Measurements from ENCODE around the gene RNF157. TPM values are rescaled to one million over a fixed set of nuclear protein-coding genes. Genes with fewer than 3 reads are reported as not detected.

RNF157 gene
- polyA plus RNA-seq, 1 experiment: 0.50 TPM

GRCh38 chr17:76137351-76138233 lies 102.7 kb downstream of the RNF157 start:
- TF ChIP-seq, protein P1, sequence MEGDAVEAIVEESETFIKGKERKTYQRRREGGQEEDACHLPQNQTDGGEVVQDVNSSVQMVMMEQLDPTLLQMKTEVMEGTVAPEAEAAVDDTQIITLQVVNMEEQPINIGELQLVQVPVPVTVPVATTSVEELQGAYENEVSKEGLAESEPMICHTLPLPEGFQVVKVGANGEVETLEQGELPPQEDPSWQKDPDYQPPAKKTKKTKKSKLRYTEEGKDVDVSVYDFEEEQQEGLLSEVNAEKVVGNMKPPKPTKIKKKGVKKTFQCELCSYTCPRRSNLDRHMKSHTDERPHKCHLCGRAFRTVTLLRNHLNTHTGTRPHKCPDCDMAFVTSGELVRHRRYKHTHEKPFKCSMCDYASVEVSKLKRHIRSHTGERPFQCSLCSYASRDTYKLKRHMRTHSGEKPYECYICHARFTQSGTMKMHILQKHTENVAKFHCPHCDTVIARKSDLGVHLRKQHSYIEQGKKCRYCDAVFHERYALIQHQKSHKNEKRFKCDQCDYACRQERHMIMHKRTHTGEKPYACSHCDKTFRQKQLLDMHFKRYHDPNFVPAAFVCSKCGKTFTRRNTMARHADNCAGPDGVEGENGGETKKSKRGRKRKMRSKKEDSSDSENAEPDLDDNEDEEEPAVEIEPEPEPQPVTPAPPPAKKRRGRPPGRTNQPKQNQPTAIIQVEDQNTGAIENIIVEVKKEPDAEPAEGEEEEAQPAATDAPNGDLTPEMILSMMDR (IDR thresholded peaks at IDR 0.05; ENCODE audit: insufficient read depth, low read depth, low read length): no peak
- POLR2A ChIA-PET: no interaction called here
- H3K27me3 ChIP-seq (ENCODE audit: control insufficient read depth, insufficient read depth, low read length): peaks cover 30% of the 10 kb centered on the region
- no peak for DNase-seq (ENCODE audit: low read depth)
- H3K4me3 ChIP-seq (ENCODE audit: low read depth, low read length): no peak overlapping the region
- H3K36me3 ChIP-seq (ENCODE audit: control insufficient read depth, insufficient read depth, low read length): no peaks in the 10 kb centered on the region
- CTCF ChIA-PET: interaction anchor here (1.1 kb wide), 1 partner anchor 11 kb away, joined by 3 read pairs; no protein-coding TSS in a partner anchor

DNA sequence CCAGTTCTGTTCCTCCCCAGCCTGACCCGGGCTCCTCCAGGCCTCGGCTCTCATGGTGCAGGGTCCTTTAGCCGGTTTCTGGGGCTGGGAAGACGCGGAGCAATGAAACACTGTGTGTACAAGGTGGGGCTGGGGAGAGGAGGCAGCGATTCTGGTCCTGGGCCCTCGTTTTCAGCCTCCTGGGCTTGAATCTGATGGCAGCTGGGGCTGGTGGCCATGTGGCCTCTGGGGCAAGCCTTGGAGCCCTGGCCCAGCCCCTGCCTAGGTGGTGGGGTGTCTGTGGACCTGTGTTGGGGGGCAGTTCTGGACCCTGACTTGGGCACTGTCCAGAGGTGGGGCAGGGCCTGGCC lies 103.3 kb downstream of the RNF157 start:
- no peak for DNase-seq (ENCODE audit: low read depth)

GRCh38 chr17:76136276-76137000 lies 103.9 kb downstream of the RNF157 start:
- TF ChIP-seq, protein P1 (IDR thresholded peaks at IDR 0.05; ENCODE audit: insufficient read depth, low read depth, low read length): no peak
- Histone ChIP-seq H3K27me3 (ENCODE audit: control insufficient read depth, insufficient read depth, low read length) (peaks cover 33% of the 10 kb centered on the region), H3K36me3 (ENCODE audit: control insufficient read depth, insufficient read depth, low read length) (no peaks in the 10 kb centered on the region), H3K4me3 (ENCODE audit: low read depth, low read length) (no peak overlapping the region)
- ChIA-PET POLR2A (no interaction called here), CTCF (interaction anchor here (1.5 to 2.0 kb wide), 2 partner anchors 15 to 143 kb away, joined by 4 to 5 read pairs; no protein-coding TSS in a partner anchor)
- no peak for DNase-seq (ENCODE audit: low read depth)

More for the DNA sequence above, 103.3 kb downstream of the RNF157 start:
- peaks cover 30% of the 10 kb centered on the region for H3K27me3 ChIP-seq (ENCODE audit: control insufficient read depth, insufficient read depth, low read length)
- POLR2A ChIA-PET: no interaction called here
- CTCF ChIA-PET: interaction anchor here (1.1 kb wide), 1 partner anchor 11 kb away, joined by 3 read pairs; no protein-coding TSS in a partner anchor
- TF ChIP-seq, protein P1 (IDR thresholded peaks at IDR 0.05; ENCODE audit: insufficient read depth, low read depth, low read length): no peak
- H3K36me3 ChIP-seq (ENCODE audit: control insufficient read depth, insufficient read depth, low read length): no peaks in the 10 kb centered on the region
- H3K4me3 ChIP-seq (ENCODE audit: low read depth, low read length): no peak overlapping the region

GRCh38 chr17:76135810-76136188 lies 104.5 kb downstream of the RNF157 start:
- Histone ChIP-seq H3K4me3 (ENCODE audit: low read depth, low read length) (no peak overlapping the region), H3K27me3 (ENCODE audit: control insufficient read depth, insufficient read depth, low read length) (peaks cover 32% of the 10 kb centered on the region), H3K36me3 (ENCODE audit: control insufficient read depth, insufficient read depth, low read length) (no peaks in the 10 kb centered on the region)
- ChIA-PET CTCF (interaction anchor here (1.2 to 2.0 kb wide), 5 partner anchors 10 to 144 kb away, joined by 3 to 5 read pairs (median 3); no protein-coding TSS in a partner anchor), POLR2A (no interaction called here)
- TF ChIP-seq, protein P1 (IDR thresholded peaks at IDR 0.05; ENCODE audit: insufficient read depth, low read depth, low read length): no peak
- no peak for DNase-seq (ENCODE audit: low read depth)
